ENCODE data around the gene JSRP1.

Gene JSRP1

GRCh38 chr19:2255982-2256685 is at the start of gene JSRP1:
Gene JSRP1 (minus strand): TSS chr19:2256417. CDS start chr19:2255314, 1,103 bp downstream.
- peak; percentile 85 for DNase-seq (ENCODE audit: low spot score)

- no peak for DNase-seq (ENCODE audit: low spot score)
Observed at GRCh38 chr19:2305452-2306280, 49.4 kb upstream of the JSRP1 start.

- DNase-seq (ENCODE audit: low spot score), result no peak
Observed at GRCh38 chr19:2303211-2303798, 47.1 kb upstream of the JSRP1 start.

- DNase-seq (ENCODE audit: low spot score), result no peak
Observed at GRCh38 chr19:2302319-2303210, 46.3 kb upstream of the JSRP1 start.

GRCh38 chr19:2300533-2300932 is 44.3 kb upstream of the JSRP1 start:
- DNase-seq (ENCODE audit: low spot score), result no peak

GRCh38 chr19:2296141-2296540 is 39.9 kb upstream of the JSRP1 start:
- no peak for DNase-seq (ENCODE audit: low spot score)

GRCh38 chr19:2294687-2295335 is 38.6 kb upstream of the JSRP1 start:
- no peak for DNase-seq (ENCODE audit: low spot score)

- DNase-seq (ENCODE audit: low spot score), result no peak
Observed at GRCh38 chr19:2291185-2291751, 35.1 kb upstream of the JSRP1 start.

GRCh38 chr19:2290441-2291184 is 34.4 kb upstream of the JSRP1 start:
- DNase-seq (ENCODE audit: low spot score), result no peak

- DNase-seq (ENCODE audit: low spot score), result no peak
Observed at GRCh38 chr19:2289714-2290435, 33.7 kb upstream of the JSRP1 start.

GRCh38 chr19:2288818-2289713 is 32.8 kb upstream of the JSRP1 start:
- no peak for DNase-seq (ENCODE audit: low spot score)

GRCh38 chr19:2288338-2288817 is 32.2 kb upstream of the JSRP1 start:
- DNase-seq (ENCODE audit: low spot score), result no peak

- DNase-seq (ENCODE audit: low spot score), result no peak
Observed at GRCh38 chr19:2287585-2288337, 31.5 kb upstream of the JSRP1 start.

- DNase-seq (ENCODE audit: low spot score), result no peak
Observed at GRCh38 chr19:2286402-2287140, 30.4 kb upstream of the JSRP1 start.

GRCh38 chr19:2283835-2284507 is 27.8 kb upstream of the JSRP1 start:
- DNase-seq (ENCODE audit: low spot score), result no peak

GRCh38 chr19:2282862-2283237 is 26.6 kb upstream of the JSRP1 start:
- no peak for DNase-seq (ENCODE audit: low spot score)
